AG09319 (cell line): Measurements from ENCODE around the gene TLL1.

Source experiments
- DNase-seq: peaks from one replicate; pipeline ENCODE4 v3.0.0-alpha.2; 2010; ENCODE audit warnings: low read depth; ENCODE audit errors: extremely low read depth
- TF ChIP-seq, protein P1 (sequence below): IDR thresholded peaks from 2 replicates; pipeline ENCODE4 v1.5.1; 2011; ENCODE audit warnings: low read depth, mild to moderate bottlenecking, inconsistent platforms, low read length, moderate library complexity

The TLL1 gene

DNA sequence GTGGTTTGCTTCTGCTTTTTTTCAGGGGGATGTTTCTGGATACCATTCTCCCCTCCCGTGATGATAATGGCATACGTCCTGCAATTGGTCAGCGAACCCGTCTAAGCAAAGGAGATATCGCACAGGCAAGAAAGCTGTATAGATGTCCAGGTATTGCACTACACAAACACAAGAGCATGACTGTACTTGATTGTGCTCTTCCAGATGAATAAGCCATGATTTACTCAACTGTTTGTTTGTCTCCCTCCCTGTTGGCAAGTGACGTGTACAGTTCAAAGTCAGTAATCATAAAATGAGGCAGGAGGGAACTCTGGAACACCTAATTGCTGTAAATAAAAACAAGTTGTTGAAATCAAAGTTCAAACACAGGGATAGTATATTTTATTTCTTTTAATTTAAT lies 141.4 kb downstream of the TLL1 start:
- TF ChIP-seq, protein P1, sequence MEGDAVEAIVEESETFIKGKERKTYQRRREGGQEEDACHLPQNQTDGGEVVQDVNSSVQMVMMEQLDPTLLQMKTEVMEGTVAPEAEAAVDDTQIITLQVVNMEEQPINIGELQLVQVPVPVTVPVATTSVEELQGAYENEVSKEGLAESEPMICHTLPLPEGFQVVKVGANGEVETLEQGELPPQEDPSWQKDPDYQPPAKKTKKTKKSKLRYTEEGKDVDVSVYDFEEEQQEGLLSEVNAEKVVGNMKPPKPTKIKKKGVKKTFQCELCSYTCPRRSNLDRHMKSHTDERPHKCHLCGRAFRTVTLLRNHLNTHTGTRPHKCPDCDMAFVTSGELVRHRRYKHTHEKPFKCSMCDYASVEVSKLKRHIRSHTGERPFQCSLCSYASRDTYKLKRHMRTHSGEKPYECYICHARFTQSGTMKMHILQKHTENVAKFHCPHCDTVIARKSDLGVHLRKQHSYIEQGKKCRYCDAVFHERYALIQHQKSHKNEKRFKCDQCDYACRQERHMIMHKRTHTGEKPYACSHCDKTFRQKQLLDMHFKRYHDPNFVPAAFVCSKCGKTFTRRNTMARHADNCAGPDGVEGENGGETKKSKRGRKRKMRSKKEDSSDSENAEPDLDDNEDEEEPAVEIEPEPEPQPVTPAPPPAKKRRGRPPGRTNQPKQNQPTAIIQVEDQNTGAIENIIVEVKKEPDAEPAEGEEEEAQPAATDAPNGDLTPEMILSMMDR, result no peak
- no peak for DNase-seq

GRCh38 chr4:166017804-166018203 lies 144.8 kb downstream of the TLL1 start:
- TF ChIP-seq, protein P1, result no peak
- no peak for DNase-seq

GRCh38 chr4:166019441-166020220 lies 146.6 kb downstream of the TLL1 start:
- TF ChIP-seq, protein P1, result no peak

DNA sequence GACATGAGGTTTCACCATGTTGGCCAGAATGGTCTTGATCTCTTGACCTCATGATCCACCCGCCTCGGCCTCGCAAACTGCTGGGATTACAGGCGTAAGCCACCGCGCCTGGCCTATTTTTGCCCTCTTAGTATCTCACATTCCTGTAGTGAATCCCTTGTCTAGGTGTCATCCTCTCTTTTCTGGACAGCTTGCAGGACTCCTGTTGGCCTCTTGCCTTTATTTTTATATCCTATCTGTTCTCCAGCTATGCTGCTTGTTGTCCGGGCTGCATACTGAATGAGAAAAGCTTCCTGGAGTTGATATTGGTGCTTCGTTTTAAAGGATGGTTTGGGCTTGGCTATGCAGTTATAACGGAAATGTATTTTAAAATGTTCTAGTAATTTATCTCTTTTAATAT lies 148.6 kb downstream of the TLL1 start:
- TF ChIP-seq, protein P1, result no peak
- no peak for DNase-seq

More at GRCh38 chr4:166019441-166020220, 146.6 kb downstream of the TLL1 start:
- no peak for DNase-seq

DNA sequence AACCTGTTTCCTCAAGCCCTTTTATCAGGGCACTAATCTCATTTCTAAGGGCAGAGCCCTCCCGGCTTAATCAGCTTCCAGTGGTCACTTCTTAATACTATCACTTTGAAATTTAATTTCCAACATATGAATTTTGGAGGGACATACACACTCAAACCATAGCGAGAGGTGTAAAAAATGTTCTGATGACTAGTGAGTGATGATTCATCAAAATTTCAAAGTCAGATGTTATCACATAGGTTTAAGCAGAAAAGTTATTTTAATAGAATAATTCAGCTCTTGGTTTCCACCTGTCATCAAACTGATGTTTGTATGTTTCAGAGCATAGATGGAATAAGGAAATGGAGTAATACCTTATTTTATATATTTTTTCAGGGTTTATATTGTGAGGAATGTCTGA lies 161.9 kb downstream of the TLL1 start:
- TF ChIP-seq, protein P1, result no peak
- no peak for DNase-seq

- TF ChIP-seq, protein P1, result no peak
- no peak for DNase-seq
Observed at GRCh38 chr4:166039822-166040221, 166.8 kb downstream of the TLL1 start.

DNA sequence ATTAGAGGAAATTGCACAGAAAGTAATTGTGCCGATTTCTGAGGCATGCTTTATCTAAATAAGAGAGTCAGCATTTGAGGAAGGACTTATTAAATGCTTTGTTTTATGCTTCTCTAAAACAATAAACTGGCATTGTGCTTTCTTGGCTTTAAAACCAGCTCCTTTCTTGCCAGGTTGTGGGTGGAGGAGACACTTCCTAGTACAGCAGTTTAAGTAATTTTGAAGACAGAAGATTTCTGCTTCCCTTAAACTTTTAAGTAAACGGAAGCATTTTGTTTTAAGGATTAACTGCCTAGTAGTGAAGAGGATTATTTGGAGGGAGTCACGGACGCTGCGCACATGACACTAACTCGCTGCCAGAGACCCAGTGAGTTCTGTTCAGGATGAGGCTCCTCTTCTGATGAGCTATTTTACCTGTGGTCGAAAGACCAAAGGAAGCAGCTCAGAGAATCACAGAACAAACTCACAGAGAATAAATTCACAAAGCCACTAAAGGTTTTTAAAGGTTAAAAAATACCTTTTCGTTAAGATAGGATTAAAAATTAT lies 169.5 kb downstream of the TLL1 start:
- DNase-seq, result no peak
- TF ChIP-seq, protein P1, result no peak
